KMS-11 (cell line): ENCODE results near the gene PPCDC.

Source experiments
- H2AFZ ChIP-seq: fragments of 200-600 bp; sonication (generic); 2 replicates; pipeline ENCODE4 v1.6.1; 2016; ENCODE audit warnings: antibody characterized with exemption, mixed run types, low read depth
- H3K27ac ChIP-seq: fragments of 200-600 bp; sonication (generic); 2 replicates; pipeline ENCODE4 v1.6.1; 2016; ENCODE audit warnings: mild to moderate bottlenecking, mixed run types
- H3K27me3 ChIP-seq: fragments of 200-600 bp; sonication (generic); 2 replicates; pipeline ENCODE4 v1.6.1; 2017; ENCODE audit warnings: mild to moderate bottlenecking, low read depth, mixed run types, moderate library complexity; ENCODE audit not compliant: insufficient read depth
- H3K36me3 ChIP-seq: fragments of 200-600 bp; sonication (generic); 2 replicates; pipeline ENCODE4 v1.6.1; 2017; ENCODE audit warnings: mild to moderate bottlenecking, mixed run types; ENCODE audit not compliant: insufficient read depth
- H3K4me1 ChIP-seq: fragments of 200-600 bp; sonication (generic); 2 replicates; pipeline ENCODE4 v1.6.1; 2016; ENCODE audit warnings: mild to moderate bottlenecking, low read depth, mixed run types; ENCODE audit not compliant: poor library complexity, severe bottlenecking
- H3K4me2 ChIP-seq: fragments of 200-600 bp; sonication (generic); 2 replicates; pipeline ENCODE4 v1.7.0; 2016; ENCODE audit warnings: mild to moderate bottlenecking, mixed run types
- H3K4me3 ChIP-seq: fragments of 200-600 bp; sonication (generic); IDR thresholded peaks from 2 replicates; pipeline ENCODE4 v1.6.1; 2017; ENCODE audit warnings: low read depth, low read length, mixed read lengths; ENCODE audit not compliant: insufficient read depth
- H3K79me2 ChIP-seq: fragments of 200-600 bp; sonication (generic); 2 replicates; pipeline ENCODE4 v1.6.1; 2016; ENCODE audit warnings: low read depth, mixed run types; ENCODE audit not compliant: insufficient read depth
- H3K9ac ChIP-seq: fragments of 200-600 bp; sonication (generic); 2 replicates; pipeline ENCODE4 v1.6.1; 2016; ENCODE audit warnings: mild to moderate bottlenecking, mixed run types
- H4K20me1 ChIP-seq: fragments of 200-600 bp; sonication (generic); 2 replicates; pipeline ENCODE4 v1.6.1; 2016; ENCODE audit warnings: mild to moderate bottlenecking, mixed run types; ENCODE audit not compliant: insufficient read depth
- CTCF ChIP-seq: fragments of 200-600 bp; sonication (generic); conservative IDR thresholded peaks from 2 replicates; pipeline ENCODE4 v1.6.1; 2017; ENCODE audit warnings: low read depth, mild to moderate bottlenecking, antibody characterized with exemption, low read length, moderate library complexity, mixed read lengths

PPCDC gene

GRCh38 chr15:75052972-75053747 is 29.8 kb downstream of the PPCDC start:
- no peak overlapping the region for H2AFZ ChIP-seq
- H3K4me2 ChIP-seq, result peak overlapping the region; percentile 38
- H3K4me3 ChIP-seq, result no peak overlapping the region
- H3K27me3 ChIP-seq, result no peaks in the 10 kb centered on the region
- peaks cover 48% of the 10 kb centered on the region for H3K4me1 ChIP-seq
- TF ChIP-seq CTCF, result no peak
- H3K27ac ChIP-seq, result no peak overlapping the region
- H3K79me2 ChIP-seq, result no peaks in the 10 kb centered on the region
- no peak overlapping the region for H3K9ac ChIP-seq
- no peaks in the 10 kb centered on the region for H4K20me1 ChIP-seq
- H3K36me3 ChIP-seq, result no peaks in the 10 kb centered on the region

- no peak for TF ChIP-seq CTCF
- no peak overlapping the region for H2AFZ ChIP-seq
- H3K4me2 ChIP-seq, result peak overlapping the region; percentile 38
- H3K4me3 ChIP-seq, result no peak overlapping the region
- H3K4me1 ChIP-seq, result peaks cover 45% of the 10 kb centered on the region
- H4K20me1 ChIP-seq, result no peaks in the 10 kb centered on the region
- H3K27me3 ChIP-seq, result no peaks in the 10 kb centered on the region
- no peak overlapping the region for H3K27ac ChIP-seq
- H3K9ac ChIP-seq, result no peak overlapping the region
- H3K36me3 ChIP-seq, result no peaks in the 10 kb centered on the region
- no peaks in the 10 kb centered on the region for H3K79me2 ChIP-seq
Measured at GRCh38 chr15:75053748-75054125, 30.3 kb downstream of the PPCDC start.

DNA sequence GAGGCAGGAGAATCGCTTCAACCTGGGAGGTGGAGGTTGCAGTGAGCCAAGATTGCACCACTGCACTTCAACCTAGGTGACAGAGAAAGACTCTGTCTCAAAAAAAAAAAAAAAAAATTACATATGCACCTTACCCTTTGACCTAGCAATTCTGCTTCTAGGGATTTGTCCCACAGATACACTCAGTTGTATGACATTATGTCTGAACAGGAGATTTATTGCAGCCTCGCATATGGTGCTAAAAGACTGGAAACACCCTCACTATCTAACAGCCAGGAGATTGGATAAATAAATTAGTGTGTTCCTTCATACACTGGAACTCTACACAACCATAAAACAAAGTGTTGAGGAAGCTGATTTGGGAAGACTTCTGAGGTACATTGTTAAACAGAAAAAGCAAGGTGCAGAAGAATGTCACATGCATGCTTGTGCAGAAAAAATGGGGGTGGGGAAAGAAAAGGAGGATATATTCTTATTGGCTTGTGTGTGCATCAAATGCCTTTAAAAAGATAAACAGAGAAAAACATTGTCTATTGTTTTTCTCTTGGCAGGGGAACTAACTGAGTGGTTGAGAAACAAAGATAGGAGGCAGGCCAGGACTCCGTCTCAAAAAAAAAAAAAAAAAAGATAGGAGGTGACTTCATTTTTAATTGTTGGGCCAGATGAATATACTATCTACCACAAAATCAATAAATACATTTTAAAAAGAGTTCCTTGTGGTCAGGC is 30.9 kb downstream of the PPCDC start:
- H3K4me3 ChIP-seq, result no peak overlapping the region
- H3K27me3 ChIP-seq, result no peaks in the 10 kb centered on the region
- no peak overlapping the region for H3K27ac ChIP-seq
- no peak for TF ChIP-seq CTCF
- no peaks in the 10 kb centered on the region for H3K36me3 ChIP-seq
- H4K20me1 ChIP-seq, result no peaks in the 10 kb centered on the region
- H2AFZ ChIP-seq, result no peak overlapping the region
- H3K79me2 ChIP-seq, result no peaks in the 10 kb centered on the region
- peaks cover 45% of the 10 kb centered on the region for H3K4me1 ChIP-seq
- H3K9ac ChIP-seq, result no peak overlapping the region
- peak overlapping the region; percentile 94 for H3K4me2 ChIP-seq

GRCh38 chr15:75056036-75056435 is 32.6 kb downstream of the PPCDC start:
- H3K36me3 ChIP-seq, result no peaks in the 10 kb centered on the region
- H3K9ac ChIP-seq, result no peak overlapping the region
- H4K20me1 ChIP-seq, result no peaks in the 10 kb centered on the region
- peaks cover 52% of the 10 kb centered on the region for H3K4me1 ChIP-seq
- no peak overlapping the region for H3K4me3 ChIP-seq
- no peaks in the 10 kb centered on the region for H3K79me2 ChIP-seq
- H2AFZ ChIP-seq, result no peak overlapping the region
- no peaks in the 10 kb centered on the region for H3K27me3 ChIP-seq
- H3K4me2 ChIP-seq, result no peak overlapping the region
- no peak for TF ChIP-seq CTCF
- H3K27ac ChIP-seq, result no peak overlapping the region
